DMS 273 (cell line): ENCODE results near the gene PPARA.

Experiments
- DNase-seq: peaks from one replicate; lab custom pipeline; 2025; ENCODE audit not compliant: unreplicated experiment; lab: John Stamatoyannopoulos, UW

PPARA gene

DNA sequence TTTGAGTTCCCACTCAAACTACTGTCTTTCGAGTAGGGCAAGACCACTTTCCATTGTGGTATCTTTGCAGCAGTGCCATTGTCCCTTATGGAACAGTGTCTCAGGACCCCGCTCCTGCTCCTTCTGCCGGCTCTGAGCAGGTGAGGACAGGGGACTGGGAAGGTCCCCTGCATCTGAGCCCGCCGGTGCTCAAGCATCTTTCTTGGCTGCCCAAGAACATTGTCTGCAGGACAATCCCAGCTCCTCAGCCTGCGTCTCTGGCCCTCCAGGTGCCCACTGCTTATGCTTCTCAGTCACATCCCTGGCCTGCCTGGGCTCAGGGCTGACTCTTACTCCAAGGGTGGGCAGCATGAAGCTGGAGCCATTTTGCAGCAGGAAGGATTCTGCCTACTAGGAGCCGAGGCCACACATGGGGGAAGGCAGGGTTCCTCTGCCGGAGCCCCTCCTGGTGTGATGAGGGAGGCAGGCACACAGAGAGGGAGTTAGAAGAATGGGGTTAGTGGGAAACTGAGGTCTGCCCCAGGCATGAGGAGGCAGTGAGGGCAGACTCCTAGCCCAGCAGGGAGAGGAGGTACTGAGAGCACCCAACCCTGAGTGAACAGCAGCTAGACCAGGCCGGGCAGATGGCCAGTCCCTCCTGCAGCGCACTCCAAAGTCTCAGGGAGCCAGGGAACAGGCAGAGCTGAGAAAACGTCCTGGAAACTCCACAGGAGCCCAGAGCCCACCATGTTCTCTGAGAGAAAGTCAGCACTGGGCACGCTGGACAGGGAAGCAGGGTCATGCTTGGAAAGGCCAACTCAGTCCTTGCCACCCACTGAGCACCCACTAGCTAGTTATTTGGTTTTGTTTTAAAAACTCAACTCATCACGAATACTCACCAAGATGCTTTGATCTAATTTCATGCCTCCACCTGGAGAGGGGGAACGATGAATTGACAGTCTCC is 7.5 kb upstream of the PPARA start:
- DNase-seq: peak; percentile 14

DNA sequence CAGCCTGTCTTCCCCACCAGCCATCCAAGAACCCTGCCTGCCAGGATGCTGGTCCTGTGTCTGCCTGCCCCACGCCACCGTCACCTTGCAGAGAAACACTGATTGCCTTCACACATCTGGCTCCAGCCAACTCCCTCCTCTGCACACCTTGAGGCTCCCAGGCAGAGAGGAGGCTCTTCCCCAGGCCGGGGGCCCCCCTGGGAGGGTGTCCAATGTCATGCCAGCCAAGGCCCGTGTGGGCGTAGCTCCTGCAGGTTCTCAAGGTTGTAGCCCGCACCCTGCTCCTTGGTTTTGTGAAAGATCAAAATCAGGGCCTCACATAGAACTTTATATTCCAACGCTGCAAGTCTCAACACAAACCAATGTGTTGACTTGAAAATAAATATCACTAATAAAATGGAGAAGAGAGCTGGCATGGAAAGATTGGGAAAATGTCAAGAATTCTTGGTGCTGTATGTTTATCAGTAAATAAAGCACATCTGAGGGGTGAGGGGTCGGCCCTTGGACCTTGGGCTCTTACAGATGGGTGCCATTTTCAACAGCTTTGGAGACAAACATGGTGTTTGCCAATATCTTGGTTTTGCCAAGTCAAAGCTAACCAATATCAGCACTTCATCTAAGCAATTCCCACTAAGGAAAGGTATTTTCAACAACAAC is 6.7 kb upstream of the PPARA start:
- DNase-seq: no peak

DNA sequence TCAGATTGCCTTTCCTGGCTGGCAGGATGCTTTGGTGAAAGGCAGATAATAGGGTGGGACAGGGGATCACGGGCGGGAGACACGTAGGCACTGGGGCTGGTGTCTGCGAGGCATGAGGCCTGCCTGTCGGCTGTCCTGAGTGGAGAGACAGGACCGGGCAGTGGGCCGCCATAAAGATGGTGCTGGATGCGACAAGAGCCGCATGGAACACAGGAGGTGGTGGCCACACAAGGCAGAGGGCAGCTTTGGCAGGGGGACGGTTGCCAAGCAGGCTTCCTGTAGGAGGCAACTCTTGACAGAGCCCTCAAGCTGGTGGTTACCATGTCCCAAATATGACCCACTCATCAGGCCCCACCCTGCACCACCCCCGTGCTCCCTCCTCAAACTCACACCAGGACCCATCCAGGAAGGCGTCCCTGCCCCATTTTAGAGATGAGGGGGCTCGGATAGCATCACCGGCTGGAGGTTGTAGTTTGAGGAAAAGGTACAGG is 4.9 kb upstream of the PPARA start:
- no peak for DNase-seq

DNA sequence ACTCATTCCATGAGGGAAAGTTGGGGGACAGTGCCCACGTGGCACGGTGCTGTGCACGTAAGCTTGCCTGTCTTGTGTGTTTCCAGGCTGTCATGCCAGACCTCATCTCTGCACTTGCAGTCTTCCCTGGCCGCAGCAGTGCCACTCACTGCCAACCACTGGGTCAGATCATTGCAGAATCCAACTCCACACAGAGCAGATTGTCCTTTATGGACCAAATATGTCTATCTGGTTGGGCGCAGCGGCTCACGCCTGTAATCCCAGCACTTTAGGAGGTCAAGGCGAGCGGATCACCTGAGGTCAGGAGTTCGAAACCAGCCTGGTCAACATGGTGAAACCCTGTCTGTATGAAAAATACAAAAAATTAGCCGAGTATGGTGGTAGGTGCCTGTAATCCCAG is 4.4 kb upstream of the PPARA start:
- no peak for DNase-seq

DNA sequence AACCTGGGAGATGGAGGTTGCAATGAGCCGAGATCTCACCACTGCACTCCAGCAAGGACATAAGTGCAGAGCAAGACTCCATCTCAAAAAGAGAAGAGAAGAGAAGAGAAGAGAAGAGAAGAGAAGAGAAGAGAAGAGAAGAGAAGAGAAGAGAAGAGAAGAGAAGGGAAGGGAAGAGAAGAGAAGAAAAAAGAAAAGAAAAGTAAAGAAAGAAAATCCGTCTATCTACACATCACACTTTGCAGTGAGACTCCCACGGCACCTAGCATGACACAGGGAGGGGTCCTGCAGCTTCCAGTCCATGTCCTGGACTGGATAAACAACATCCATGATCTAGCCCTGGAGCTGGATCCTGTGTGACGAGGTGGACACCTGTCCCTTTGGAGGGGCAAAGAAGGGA is 4.0 kb upstream of the PPARA start:
- DNase-seq: no peak

DNA sequence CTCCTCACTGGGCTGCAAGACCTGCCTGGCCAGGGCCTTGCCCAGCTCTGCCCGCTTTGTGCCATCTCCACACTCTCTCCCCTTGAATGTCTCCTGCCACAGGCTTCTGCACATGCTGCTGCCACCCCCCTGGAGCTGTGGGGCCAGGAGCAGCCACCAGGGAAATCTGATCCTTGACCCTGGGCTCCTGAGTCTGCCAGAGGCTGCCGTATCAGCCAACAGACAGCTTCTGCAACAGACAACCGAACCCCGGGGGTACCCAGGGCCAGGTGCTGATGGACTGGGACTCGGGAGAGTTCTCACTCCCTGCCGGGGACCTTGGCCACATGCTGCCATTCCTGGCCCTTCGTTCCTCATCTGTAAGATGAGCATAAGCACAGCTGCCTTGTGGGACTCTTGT is 3.3 kb upstream of the PPARA start:
- no peak for DNase-seq

DNA sequence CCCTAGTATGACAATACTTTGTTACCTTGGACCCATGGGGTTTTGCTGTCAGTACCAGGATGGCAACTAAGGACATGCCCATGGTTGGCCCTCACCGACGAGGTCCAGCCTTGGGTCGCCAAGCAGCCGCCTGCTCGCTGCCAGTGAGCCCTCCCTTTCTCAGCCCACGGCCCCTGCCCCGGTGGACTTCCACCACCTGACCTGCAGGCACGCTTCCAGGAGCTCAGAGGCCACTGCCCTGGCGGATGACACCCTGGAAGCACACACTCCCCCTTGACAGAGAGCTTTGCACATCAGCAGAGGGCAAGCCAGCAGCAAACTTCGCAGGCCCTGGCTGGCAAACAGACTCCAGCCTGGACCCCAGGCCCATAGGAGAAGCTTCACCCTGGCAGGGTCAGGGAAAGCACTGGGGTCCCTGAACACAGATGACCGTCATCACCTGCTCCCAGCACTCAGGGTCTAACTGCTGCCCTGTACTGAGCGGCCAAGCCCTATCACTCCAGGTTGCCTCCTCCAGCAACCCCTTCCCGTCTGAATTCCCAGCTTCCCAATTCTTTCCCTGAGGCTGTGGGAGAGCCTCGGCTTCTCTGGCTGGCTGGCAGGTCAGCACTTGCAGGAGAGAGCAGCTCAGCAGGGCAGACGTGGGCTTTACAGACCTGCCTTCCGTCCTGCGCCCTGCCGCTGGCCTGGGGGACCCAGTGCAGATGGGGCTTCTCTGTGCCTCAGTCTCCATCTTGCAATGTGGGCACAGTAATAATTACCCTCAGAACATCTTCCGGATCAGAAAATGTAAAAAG is 2.7 kb upstream of the PPARA start:
- DNase-seq: no peak

DNA sequence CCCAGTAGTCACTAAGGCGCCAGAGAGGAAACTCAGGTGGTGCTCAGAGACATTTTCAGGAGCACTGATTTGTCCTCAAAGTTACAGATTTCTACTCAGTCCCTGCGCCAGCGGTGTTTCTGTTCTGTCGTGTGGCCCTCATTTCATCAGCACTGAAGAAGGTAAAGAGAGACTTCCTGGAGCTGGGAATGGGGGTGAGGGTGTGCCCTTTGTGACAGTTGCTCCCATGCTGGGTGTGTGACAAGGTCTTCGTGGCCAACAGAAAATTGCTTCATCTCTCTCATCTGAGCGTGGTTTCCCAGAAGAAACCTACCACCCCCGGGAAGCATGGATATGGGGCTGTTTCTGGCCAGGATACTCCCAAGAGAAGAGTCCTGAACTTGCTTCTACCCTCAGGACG is 2.0 kb upstream of the PPARA start:
- DNase-seq: no peak

DNA sequence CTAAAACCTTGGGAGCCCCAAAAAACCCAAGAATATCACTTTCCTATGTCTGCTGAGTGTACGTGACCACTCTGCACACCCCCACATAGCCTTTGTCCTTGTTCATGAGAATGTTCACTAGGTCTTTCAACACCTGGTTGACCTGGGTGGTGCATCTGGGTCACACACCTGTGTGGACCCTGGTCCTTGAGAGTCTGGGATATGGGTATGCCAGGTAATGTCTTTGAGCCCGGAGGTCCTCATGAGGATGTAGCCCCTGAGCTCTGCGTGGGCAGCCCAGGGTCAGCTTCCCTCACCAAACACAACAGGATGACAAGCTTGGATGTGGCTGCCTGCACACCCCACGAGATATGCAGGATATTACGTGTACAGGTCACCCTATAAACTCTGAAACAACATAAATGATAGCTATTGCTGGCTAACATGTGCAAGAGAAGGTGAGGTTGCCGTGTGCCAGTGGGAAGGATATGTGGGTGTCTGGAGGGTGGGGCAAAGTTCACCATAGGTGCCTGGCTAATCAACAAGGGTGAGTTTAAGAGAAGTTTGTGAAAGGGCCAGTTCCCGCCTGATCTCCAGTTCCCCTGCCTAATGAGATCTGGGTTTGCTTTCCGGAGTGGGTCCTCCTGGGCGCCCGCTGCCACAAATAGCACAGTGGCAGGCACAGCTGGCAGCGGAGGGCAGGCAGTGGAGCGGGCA is 1.4 kb upstream of the PPARA start:
- DNase-seq: no peak

DNA sequence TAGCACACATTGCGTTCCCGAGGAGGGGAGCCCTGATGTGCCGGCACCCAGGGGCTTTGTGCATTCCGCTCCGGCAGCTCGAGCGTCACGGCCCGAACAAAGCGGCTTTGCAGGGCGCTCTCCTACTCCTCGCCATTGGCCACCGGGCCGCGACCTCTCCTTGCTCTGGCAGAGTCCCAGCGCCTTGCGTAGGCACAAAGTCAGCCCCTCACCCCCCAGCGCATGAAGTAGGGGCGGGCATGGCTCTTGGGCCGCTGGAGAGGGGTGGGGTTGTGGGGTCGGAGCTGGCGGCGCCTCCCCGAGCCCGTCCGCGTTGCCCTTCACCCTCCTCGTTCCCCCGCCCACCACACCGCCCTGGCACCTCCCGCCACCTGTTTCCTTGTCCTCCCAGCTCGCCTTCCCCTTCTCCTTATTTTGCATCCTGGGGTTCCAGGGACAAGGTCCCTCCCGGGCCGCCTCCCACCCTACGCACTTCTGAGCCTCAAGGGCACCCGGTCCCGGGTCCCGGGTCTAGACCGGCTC is 753 bp upstream of the PPARA start:
- DNase-seq: peak; percentile 76

DNA sequence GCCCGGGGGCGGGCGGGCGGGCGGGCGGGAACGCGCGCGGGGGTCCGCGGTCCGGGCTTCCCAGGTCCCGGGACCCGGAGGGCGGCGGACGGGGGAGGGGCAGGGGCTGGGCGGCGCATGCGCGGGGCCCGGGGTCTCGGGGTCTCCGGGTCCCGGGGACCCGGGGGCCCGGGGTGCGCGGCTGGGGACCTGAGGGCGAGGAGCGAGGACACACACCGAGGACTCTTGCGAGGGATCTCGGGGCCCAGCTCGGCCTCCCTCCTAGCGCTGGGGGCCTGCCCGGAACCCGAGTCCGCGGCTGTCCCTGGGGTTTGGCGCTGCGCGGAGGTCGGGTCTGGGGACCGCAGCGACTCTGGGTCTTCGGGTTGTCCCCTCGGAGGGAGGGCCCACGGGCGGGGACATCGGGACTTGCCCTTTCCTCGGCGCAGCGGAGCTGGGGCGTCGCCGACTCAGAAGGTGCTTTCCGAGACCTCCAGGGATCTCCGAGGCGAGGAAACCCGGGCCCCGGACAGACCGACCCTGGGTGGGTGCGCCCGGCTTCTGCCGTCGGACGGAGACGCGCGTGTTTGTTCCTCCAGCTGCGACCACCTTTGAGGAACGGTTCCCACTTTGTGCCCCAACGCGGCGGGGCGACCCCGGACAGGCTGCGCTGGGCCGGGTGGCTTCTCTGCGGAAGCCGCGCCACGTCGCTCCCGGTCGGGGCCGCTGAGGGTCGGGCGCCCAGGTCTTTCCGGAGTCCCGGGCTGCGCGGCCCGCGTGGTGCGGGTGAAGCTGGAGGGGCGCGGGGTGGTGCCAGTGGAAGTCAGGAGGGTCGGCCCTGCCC is 540 bp downstream of the PPARA start:
- peak; percentile 45 for DNase-seq

DNA sequence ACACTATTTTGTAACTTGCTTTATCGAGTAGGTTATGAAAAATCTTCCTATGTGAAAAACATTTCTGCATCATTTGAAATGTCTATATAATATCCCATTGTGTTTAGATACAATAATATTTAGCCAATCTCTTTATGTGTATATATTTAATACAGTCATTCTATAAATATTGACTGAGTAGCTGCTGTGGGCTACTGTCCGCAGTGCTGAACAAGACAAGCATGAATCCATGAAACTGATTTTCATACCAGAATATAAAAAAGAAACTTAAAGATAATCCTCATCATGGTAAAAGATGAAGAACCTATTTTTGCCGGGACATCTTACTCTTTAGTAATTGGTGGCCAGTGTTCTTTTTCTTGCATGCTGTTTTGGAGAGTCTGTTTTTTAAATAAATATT is 3.6 kb downstream of the PPARA start:
- DNase-seq: no peak

DNA sequence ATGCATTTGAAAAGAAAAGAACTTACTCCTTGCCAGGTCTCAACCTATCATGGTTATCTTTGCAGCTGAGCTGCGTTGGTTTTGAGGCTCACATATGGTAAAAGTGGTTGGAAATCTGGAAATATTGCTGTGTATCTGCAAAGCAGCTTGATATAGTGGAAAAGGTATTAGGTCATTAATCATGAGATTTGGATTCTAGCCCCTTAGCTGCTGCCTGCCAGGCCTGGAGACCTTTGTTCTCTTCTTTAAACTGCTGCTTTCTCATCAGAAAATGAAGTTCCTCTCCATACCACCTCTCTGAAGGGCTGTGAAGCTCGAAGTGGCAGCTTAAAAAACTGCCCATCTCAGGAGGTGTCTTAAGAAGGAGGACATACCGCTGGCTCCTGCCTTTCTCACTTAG is 5.7 kb downstream of the PPARA start:
- no peak for DNase-seq

DNA sequence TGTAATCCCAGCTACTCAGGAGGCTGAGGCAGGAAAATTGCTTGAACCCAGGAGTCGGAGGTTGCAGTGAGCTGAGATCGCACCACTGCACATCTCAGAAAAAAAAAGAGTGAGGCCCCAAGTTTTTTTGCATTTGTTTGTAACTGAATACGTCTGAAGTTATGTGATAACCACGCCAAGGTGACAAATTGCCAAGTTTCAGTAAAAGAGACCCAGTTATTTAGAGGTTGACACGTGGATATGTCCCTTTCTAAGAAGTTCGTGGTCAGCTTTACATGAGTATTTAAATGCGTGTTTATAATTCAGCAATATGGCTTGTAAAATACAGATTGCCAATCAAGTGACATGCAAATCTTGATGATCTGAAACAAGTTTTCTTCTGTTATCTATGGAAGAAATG is 8.0 kb downstream of the PPARA start:
- no peak for DNase-seq

DNA sequence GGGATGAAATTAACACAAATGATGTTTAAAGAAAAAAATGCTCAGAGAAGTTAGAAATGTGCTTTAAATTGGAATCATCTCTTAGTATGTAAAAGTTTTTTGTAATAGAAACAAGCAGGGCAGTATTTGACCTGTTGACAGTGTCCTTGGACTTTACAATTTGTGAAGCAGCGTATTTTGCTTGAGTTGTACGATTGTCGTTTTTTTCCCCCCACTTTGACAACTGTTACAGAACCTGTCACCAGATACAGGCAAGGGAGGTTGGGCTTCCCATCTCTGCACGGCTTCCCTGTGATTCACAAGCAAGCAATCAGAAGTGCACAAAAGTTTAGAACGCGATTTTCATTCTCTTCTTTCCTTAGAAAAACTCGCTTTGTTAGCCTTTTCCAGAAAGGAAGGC is 8.9 kb downstream of the PPARA start:
- DNase-seq: no peak

DNA sequence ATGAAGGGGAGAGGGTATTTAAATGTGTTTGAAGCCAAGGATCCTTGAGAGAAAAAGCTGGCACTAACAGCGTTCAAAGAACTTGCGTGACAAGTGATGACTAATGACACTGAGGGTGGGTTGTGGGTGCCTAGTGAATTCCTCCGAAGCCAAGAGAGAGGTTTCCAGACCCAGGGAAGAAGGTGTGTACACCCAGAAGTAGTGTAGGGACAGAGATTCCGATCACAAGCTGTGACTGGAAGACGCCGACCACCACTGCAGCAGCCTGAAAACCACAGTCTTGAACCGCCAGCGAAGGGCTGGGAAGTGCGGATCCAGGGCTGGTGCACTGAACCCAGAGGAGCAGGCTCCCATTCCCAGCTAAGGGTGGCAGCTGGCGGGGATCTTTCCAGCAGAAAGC is 9.5 kb downstream of the PPARA start:
- no peak for DNase-seq

DNA sequence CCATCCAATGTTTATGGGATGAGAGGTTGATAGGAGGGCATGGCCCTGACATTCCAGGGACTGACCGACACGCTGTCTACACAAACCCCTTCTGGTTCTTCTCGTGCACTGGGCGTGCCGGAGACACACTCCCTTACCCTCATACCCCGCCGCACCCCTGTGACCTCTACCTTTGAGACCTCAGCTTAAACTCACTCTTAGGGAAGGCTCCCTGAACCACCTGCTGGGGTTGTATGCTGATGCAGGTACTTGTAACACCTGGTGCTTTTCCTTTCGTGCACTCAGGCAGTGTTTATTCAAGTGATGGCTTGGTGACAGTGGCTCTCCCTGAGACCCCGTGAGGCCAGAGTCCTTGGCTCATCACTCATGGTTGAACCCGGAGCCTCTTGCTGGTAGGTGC is 12.0 kb downstream of the PPARA start:
- no peak for DNase-seq

DNA sequence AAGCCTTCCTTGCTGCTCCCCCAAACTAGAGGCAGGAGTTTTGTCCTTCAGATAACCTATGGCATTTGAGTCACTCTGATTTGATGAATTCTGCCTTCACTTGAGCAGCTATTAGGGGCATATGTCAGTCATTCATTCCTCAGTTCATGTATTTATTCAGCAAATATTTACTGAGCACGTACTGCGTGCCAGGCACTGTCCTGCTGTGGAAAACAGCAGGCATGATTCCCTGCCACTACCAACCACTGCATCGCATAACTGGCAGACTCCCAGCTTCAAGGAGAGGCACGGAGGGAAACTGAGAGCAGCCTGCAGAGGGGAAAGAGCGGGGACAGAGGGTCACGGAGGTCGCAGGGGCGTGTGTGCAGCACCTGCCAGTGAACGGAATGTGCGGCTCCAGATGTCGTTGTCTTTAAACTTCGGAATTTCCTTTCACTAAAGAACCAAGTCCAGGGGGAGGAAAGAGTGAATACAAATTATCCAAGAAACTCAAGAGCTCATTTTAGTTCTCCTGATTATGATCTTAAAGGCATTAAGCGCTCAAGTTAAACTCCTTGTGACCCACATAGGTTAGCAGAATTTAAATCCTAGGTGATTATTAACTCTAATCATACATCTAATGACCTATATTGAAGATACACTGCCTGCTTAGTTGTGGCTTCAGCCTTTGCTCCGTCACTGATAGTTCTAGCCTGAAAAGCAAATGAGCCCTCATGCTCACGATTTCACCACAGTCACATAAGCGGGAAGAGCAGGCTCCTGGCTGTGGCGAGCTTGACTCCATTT is 12.6 kb downstream of the PPARA start:
- no peak for DNase-seq

DNA sequence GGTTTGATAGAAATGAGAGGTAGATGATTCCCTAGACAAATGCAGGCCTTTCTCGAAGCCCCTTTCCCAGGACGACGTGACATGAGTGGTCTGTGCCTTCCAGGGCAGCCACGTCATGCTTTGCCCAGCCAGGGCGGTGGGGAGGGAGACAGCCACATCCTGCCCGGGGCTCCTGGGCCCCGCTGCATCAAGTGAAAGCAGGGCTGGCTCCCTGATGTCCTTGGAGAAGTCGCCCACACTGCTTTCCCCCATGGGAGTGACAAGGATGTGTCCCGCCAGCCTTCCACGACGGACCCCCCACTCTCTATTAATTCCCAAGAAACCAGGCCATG is 13.2 kb downstream of the PPARA start:
- DNase-seq: no peak
